Thyroid gland (tissue), 4 donors: Measurements from ENCODE around the gene PGS1. TPM values are rescaled to one million over a fixed set of nuclear protein-coding genes. Genes with fewer than 3 reads are reported as not detected.

ENCODE experiments used
- DNase-seq, 2 donors: peaks; one replicate each; pipeline ENCODE4 v3.0.0-alpha.2; 2019
- H3K27ac ChIP-seq, 3 donors: fragments of 200-600 bp; sonication (generic); 1 replicate in 2 of 3; 2 replicates in 1 of 3; pipeline ENCODE4 v1.5.1; 2016 to 2019; ENCODE audit warnings: mild to moderate bottlenecking in 1 of 3, moderate library complexity in 1 of 3
- H3K27me3 ChIP-seq: fragments of 200-600 bp; sonication (generic); one replicate; pipeline ENCODE4 v1.5.1; 2019
- H3K36me3 ChIP-seq, 2 donors: fragments of 200-600 bp; sonication (generic); one replicate each; pipeline ENCODE4 v1.5.1; 2016 to 2019
- H3K4me1 ChIP-seq, 2 donors: fragments of 200-600 bp; sonication (generic); one replicate each; pipeline ENCODE4 v1.5.1; 2017 to 2019
- H3K4me3 ChIP-seq, 3 donors: fragments of 200-600 bp; sonication (generic); replicated peaks in 1 of 3; 1 replicate in 2 of 3; 2 replicates in 1 of 3; pipeline ENCODE4 v1.5.1; 2016; ENCODE audit warnings: mild to moderate bottlenecking in 1 of 3
- H3K9me3 ChIP-seq: fragments of 200-600 bp; sonication (generic); one replicate; pipeline ENCODE4 v1.5.1; 2017
- CTCF ChIP-seq, 6 experiments: fragments of 200-600 bp in 3 of 6; fragments of 450-650 bp in 3 of 6; sonication (generic) in 3 of 6; IDR thresholded peaks; one replicate each; pipeline ENCODE4 v1.5.1; 2016 to 2019; ENCODE audit warnings: antibody characterized with exemption in 6 of 6, mild to moderate bottlenecking in 2 of 6, inconsistent platforms in 1 of 6, moderate library complexity in 1 of 6
- POLR2A ChIP-seq, 2 donors: fragments of 450-650 bp; IDR thresholded peaks; one replicate each; pipeline ENCODE4 v1.6.1; 2017; ENCODE audit warnings: antibody characterized with exemption in 2 of 2, mild to moderate bottlenecking in 2 of 2, moderate library complexity in 1 of 2
- WGBS, 2 donors: methylation state at CpG; one replicate each; pipeline ENCODE4 v1.1.5; 2017; 5-methylcytosine and 5-hydroxymethylcytosine counted together
- intact Hi-C: fragments of 100-400 bp; cut with DNase I; formaldehyde crosslinking; loops from one replicate; pipeline ENCODE4 v1.15.1; 2023
- total RNA-seq, 4 donors: library from RNA; depleted of rRNA; stranded (reverse); fragments of >200 nt; gene quantifications; one replicate each; pipeline ENCODE4 v1.2.3, GENCODE V29; 2016

PGS1 gene
- total RNA-seq, 4 donors from 2014 or later, result 41.2 to 87.2 (median 69.1) TPM

- intact Hi-C loops, result no loop called here
- peak overlapping the region in 1 of 3 donors; percentile 28 for H3K27ac ChIP-seq
- 38 to 47% methylated on average over 6 of the region's 6 CpGs for WGBS, 2 donors
Observed at GRCh38 chr17:78368348-78368747, 10.1 kb upstream of the PGS1 start.

GRCh38 chr17:78368854-78369495 is 9.5 kb upstream of the PGS1 start:
- H3K4me1 ChIP-seq, result peaks cover 20 to 35% of the 10 kb centered on the region in 2 donors
- H3K4me3 ChIP-seq, result no peak overlapping the region
- no peak for TF ChIP-seq CTCF (IDR thresholded peaks at IDR 0.05)
- no peak for TF ChIP-seq POLR2A (IDR thresholded peaks at IDR 0.05)
- no peak for DNase-seq
- H3K27ac ChIP-seq, result peak overlapping the region in 1 of 3 donors; percentile 28
- intact Hi-C loops, result no loop called here
- no peaks in the 10 kb centered on the region for H3K9me3 ChIP-seq
- WGBS, 2 donors, result 90% methylated on average over 8 of the region's 8 CpGs
- no peaks in the 10 kb centered on the region for H3K36me3 ChIP-seq
- H3K27me3 ChIP-seq, result no peaks in the 10 kb centered on the region

More at GRCh38 chr17:78368348-78368747, 10.1 kb upstream of the PGS1 start:
- peak; percentile 89 to 90 for DNase-seq
- no peak overlapping the region for H3K4me3 ChIP-seq
- no peaks in the 10 kb centered on the region for H3K27me3 ChIP-seq
- peaks cover 20 to 35% of the 10 kb centered on the region in 2 donors for H3K4me1 ChIP-seq
- TF ChIP-seq CTCF (IDR thresholded peaks at IDR 0.05) (no peak), POLR2A (IDR thresholded peaks at IDR 0.05) (no peak)
- no peaks in the 10 kb centered on the region for H3K9me3 ChIP-seq
- H3K36me3 ChIP-seq, result no peaks in the 10 kb centered on the region

- Histone ChIP-seq H3K27ac (no peak overlapping the region), H3K4me1 (peaks cover 20 to 34% of the 10 kb centered on the region in 2 donors), H3K27me3 (no peaks in the 10 kb centered on the region), H3K4me3 (no peak overlapping the region), H3K36me3 (no peaks in the 10 kb centered on the region), H3K9me3 (no peaks in the 10 kb centered on the region)
- intact Hi-C loops, result no loop called here
- WGBS, 2 donors, result 77 to 85% methylated on average over 7 to 13 of the region's 13 CpGs
- no peak for DNase-seq
- TF ChIP-seq POLR2A (IDR thresholded peaks at IDR 0.05) (no peak), CTCF (IDR thresholded peaks at IDR 0.05) (no peak)
Observed at GRCh38 chr17:78369791-78370381, 8.6 kb upstream of the PGS1 start.

GRCh38 chr17:78371056-78371455 is 7.4 kb upstream of the PGS1 start:
- TF ChIP-seq CTCF (IDR thresholded peaks at IDR 0.05), result no peak
- no peak for TF ChIP-seq POLR2A (IDR thresholded peaks at IDR 0.05)
- no peak for DNase-seq
- Histone ChIP-seq H3K36me3 (no peaks in the 10 kb centered on the region), H3K27me3 (no peaks in the 10 kb centered on the region), H3K4me1 (peaks cover 8 to 34% of the 10 kb centered on the region in 2 donors), H3K9me3 (no peaks in the 10 kb centered on the region), H3K4me3 (no peak overlapping the region), H3K27ac (no peak overlapping the region)
- intact Hi-C loops, result no loop called here
- 82 to 95% methylated on average over 7 of the region's 7 CpGs for WGBS, 2 donors

GRCh38 chr17:78372841-78373240 is 5.6 kb upstream of the PGS1 start:
- intact Hi-C loops, result no loop called here
- no peaks in the 10 kb centered on the region for H3K36me3 ChIP-seq
- DNase-seq, result no peak
- H3K4me3 ChIP-seq, result no peak overlapping the region
- whole genome bisulfite sequencing, 2 donors, result 67 to 72% methylated on average over 5 of the region's 5 CpGs
- H3K27me3 ChIP-seq, result no peaks in the 10 kb centered on the region
- H3K27ac ChIP-seq, result no peak overlapping the region
- H3K4me1 ChIP-seq, result peaks cover 0 to 35% of the 10 kb centered on the region in 2 donors
- H3K9me3 ChIP-seq, result no peaks in the 10 kb centered on the region
- no peak for TF ChIP-seq POLR2A (IDR thresholded peaks at IDR 0.05)
- no peak for TF ChIP-seq CTCF (IDR thresholded peaks at IDR 0.05)
